Measurements from ENCODE around the gene TRIM4.

GRCh38 chr7:99843808-99844207 lies 75.5 kb downstream of the TRIM4 start:
- TF ChIP-seq CTCF (conservative IDR thresholded peaks at IDR 0.05; ENCODE audit: low read depth in 2 of 2) (no peak), EZH2phosphoT487 (IDR thresholded peaks at IDR 0.05; ENCODE audit: unreplicated experiment) (no peak), EZH2 (IDR thresholded peaks at IDR 0.05; ENCODE audit: low read depth, unreplicated experiment) (no peak), POLR2AphosphoS5 (IDR thresholded peaks at IDR 0.05; ENCODE audit: low read depth) (no peak), REST (IDR thresholded peaks at IDR 0.05; ENCODE audit: unreplicated experiment) (no peak), ETS1 (IDR thresholded peaks at IDR 0.05) (no peak), CREB1 (CRISPR knock-in tag; IDR thresholded peaks at IDR 0.05; ENCODE audit: low read depth) (no peak), ZNF462 (CRISPR knock-in tag; IDR thresholded peaks at IDR 0.05) (no peak), STAT1 (IDR thresholded peaks at IDR 0.05; ENCODE audit: unreplicated experiment) (no peak), JUNB (IDR thresholded peaks at IDR 0.05; ENCODE audit: unreplicated experiment) (no peak)
